ENCODE results near the gene CABP1.

DNA sequence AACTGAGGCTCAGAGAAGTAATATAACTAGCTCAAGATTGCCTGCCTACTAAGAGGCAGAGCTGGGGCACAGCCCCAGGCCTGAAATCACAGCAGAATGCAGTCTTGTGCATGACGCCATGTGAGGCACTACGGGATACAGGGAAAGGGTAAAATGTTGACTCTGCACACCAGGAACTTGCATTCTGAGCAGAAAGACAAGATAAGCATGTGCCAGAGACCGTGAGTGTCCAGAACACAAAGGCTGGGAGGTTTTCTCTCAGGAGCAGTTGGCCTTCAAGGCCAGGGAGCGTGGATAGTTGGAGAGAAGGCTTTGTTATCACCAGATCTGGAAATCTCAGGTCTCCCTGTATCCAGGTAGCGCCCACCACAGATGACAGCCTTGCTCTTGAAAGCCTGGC is 23.3 kb downstream of the CABP1 start:
- TF ChIP-seq, protein P1, sequence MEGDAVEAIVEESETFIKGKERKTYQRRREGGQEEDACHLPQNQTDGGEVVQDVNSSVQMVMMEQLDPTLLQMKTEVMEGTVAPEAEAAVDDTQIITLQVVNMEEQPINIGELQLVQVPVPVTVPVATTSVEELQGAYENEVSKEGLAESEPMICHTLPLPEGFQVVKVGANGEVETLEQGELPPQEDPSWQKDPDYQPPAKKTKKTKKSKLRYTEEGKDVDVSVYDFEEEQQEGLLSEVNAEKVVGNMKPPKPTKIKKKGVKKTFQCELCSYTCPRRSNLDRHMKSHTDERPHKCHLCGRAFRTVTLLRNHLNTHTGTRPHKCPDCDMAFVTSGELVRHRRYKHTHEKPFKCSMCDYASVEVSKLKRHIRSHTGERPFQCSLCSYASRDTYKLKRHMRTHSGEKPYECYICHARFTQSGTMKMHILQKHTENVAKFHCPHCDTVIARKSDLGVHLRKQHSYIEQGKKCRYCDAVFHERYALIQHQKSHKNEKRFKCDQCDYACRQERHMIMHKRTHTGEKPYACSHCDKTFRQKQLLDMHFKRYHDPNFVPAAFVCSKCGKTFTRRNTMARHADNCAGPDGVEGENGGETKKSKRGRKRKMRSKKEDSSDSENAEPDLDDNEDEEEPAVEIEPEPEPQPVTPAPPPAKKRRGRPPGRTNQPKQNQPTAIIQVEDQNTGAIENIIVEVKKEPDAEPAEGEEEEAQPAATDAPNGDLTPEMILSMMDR (IDR thresholded peaks at IDR 0.05 in 4 of 5, conservative IDR thresholded peaks at IDR 0.05 in 1 of 5): no peak
- TF ChIP-seq POLR2A (IDR thresholded peaks at IDR 0.05): no peak

Measured in gastrocnemius medialis (tissue), 4 donors.